Measurements from ENCODE around the gene TNP2. TPM values are rescaled to one million over a fixed set of nuclear protein-coding genes. Genes with fewer than 3 reads are reported as not detected.

TNP2 gene
- total RNA-seq, 2 donors from 2014 or later: not detected

GRCh38 chr16:11313493-11314308 is 44.6 kb upstream of the TNP2 start:
- no peak overlapping the region for H3K27ac ChIP-seq
- ATAC-seq (ENCODE audit: insufficient number of reproducible peaks, low FRiP score, low read depth) (no peak), DNase-seq (ENCODE audit: low spot score) (no peak)
- TF ChIP-seq, protein P1, sequence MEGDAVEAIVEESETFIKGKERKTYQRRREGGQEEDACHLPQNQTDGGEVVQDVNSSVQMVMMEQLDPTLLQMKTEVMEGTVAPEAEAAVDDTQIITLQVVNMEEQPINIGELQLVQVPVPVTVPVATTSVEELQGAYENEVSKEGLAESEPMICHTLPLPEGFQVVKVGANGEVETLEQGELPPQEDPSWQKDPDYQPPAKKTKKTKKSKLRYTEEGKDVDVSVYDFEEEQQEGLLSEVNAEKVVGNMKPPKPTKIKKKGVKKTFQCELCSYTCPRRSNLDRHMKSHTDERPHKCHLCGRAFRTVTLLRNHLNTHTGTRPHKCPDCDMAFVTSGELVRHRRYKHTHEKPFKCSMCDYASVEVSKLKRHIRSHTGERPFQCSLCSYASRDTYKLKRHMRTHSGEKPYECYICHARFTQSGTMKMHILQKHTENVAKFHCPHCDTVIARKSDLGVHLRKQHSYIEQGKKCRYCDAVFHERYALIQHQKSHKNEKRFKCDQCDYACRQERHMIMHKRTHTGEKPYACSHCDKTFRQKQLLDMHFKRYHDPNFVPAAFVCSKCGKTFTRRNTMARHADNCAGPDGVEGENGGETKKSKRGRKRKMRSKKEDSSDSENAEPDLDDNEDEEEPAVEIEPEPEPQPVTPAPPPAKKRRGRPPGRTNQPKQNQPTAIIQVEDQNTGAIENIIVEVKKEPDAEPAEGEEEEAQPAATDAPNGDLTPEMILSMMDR (IDR thresholded peaks at IDR 0.05): no peak
- H3K4me3 ChIP-seq: no peak overlapping the region
- peaks cover 0 to 13% of the 10 kb centered on the region in 2 donors for H3K4me1 ChIP-seq (ENCODE audit: control insufficient read depth in 1 of 2, low read depth in 2 of 2)
- no peaks in the 10 kb centered on the region for H3K36me3 ChIP-seq
- no peaks in the 10 kb centered on the region for H3K27me3 ChIP-seq (replicated peaks; ENCODE audit: insufficient read depth)
- no peaks in the 10 kb centered on the region for H3K9me3 ChIP-seq

DNA sequence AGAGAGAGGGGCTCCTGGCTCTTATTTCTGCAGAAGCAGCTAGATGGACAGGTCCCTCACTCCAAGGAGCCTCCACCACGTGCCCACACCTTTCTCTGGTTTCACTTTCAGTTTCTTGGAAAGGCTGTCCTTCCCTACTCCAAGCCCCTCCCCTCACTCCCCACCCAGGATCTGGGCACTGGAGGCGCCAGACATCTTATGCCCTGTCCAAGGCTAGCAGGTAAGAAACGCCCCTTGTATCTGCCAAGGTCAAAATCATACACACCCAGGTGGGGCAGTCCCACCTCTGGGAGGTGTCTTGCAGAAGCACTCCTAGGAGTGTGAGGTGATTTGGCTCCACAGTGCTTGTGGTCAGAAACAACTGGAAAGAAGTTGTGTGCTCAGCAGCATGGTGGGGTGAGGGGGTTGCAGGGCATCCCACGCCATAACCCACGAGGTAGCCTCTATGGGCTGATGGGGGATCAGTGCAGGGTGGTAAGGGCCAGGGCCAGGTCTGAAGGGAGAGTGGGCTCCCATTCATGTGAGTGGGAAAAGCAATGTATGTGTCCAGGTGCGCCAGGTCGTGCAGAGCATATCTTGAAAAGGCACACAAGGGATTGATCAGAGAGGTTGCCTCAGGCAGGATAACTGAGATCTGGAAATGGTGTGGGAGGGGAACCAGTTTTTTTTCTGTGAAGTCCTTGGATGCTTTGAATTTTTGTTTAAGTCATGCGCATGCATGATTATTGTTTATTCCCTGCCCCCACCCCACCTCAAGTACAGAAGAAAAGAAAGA is 43.8 kb upstream of the TNP2 start:
- no peaks in the 10 kb centered on the region for H3K9me3 ChIP-seq
- no peak overlapping the region for H3K27ac ChIP-seq
- H3K27me3 ChIP-seq (replicated peaks; ENCODE audit: insufficient read depth): no peaks in the 10 kb centered on the region
- DNase-seq (ENCODE audit: low spot score) (no peak), ATAC-seq (ENCODE audit: insufficient number of reproducible peaks, low FRiP score, low read depth) (no peak)
- H3K4me1 ChIP-seq (ENCODE audit: control insufficient read depth in 1 of 2, low read depth in 2 of 2): peaks cover 0 to 13% of the 10 kb centered on the region in 2 donors
- TF ChIP-seq, protein P1 (IDR thresholded peaks at IDR 0.05): no peak
- peak overlapping the region; percentile 27 for H3K4me3 ChIP-seq
- H3K36me3 ChIP-seq: no peaks in the 10 kb centered on the region

DNA sequence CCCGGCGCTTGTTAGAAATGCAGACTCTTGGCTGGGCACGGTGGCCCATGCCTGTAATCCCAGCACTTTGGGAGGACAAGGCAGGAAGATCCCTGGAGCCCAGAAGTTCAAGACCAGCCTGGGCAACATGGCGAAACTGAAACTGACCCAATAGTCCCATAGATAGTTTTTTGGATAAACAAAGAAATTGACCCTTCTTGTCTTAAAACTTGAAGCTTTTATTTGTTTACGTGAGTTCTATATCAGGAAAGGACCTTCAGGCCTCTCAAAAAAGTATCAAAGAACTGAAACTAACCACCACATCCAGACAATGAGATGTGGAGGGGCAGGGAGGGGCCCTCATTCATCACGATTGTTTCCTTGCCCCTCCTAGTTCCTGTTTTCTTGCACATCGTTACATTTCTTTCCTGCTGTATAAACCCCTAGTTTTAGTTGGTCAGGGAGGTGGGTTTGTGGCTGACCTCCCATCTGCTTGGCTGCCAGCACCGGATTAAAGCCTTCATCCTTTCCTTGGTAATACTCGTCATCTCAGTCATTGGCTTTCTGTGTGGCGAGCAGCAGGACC is 42.0 kb upstream of the TNP2 start:
- Histone ChIP-seq H3K4me1 (ENCODE audit: control insufficient read depth in 1 of 2, low read depth in 2 of 2) (peaks cover 0 to 13% of the 10 kb centered on the region in 2 donors), H3K36me3 (no peaks in the 10 kb centered on the region), H3K27me3 (replicated peaks; ENCODE audit: insufficient read depth) (no peaks in the 10 kb centered on the region), H3K9me3 (no peaks in the 10 kb centered on the region), H3K4me3 (no peak overlapping the region), H3K27ac (no peak overlapping the region)
- DNase-seq (ENCODE audit: low spot score) (no peak), ATAC-seq (ENCODE audit: insufficient number of reproducible peaks, low FRiP score, low read depth) (no peak)
- TF ChIP-seq, protein P1 (IDR thresholded peaks at IDR 0.05): no peak

- Histone ChIP-seq H3K36me3 (no peaks in the 10 kb centered on the region), H3K27ac (no peak overlapping the region), H3K4me1 (ENCODE audit: control insufficient read depth in 1 of 2, low read depth in 2 of 2) (peaks cover 0 to 13% of the 10 kb centered on the region in 2 donors), H3K4me3 (no peak overlapping the region), H3K27me3 (replicated peaks; ENCODE audit: insufficient read depth) (no peaks in the 10 kb centered on the region), H3K9me3 (no peaks in the 10 kb centered on the region)
- TF ChIP-seq, protein P1 (IDR thresholded peaks at IDR 0.05): no peak
- no peak for ATAC-seq (ENCODE audit: insufficient number of reproducible peaks, low FRiP score, low read depth)
- no peak for DNase-seq (ENCODE audit: low spot score)
These were observed 41.5 kb upstream of the TNP2 start for GRCh38 chr16:11310634-11310977.

Data from thoracic aorta (tissue), 2 donors.